Measurements from ENCODE around the gene KIF5A.
A peak's percentile ranks its signal among the peaks of the same experiment; 100 is the strongest.

The KIF5A gene

GRCh38 chr12:57520053-57520818 lies 29.6 kb upstream of the KIF5A start, which contains the start of gene DDIT3:
Gene DDIT3, minus strand, starts transcription at chr12:57520514. Its CDS starts 3,108 bp downstream, at chr12:57517406.
- peak; percentile 98 for DNase-seq (ENCODE audit: low read depth)

DNA sequence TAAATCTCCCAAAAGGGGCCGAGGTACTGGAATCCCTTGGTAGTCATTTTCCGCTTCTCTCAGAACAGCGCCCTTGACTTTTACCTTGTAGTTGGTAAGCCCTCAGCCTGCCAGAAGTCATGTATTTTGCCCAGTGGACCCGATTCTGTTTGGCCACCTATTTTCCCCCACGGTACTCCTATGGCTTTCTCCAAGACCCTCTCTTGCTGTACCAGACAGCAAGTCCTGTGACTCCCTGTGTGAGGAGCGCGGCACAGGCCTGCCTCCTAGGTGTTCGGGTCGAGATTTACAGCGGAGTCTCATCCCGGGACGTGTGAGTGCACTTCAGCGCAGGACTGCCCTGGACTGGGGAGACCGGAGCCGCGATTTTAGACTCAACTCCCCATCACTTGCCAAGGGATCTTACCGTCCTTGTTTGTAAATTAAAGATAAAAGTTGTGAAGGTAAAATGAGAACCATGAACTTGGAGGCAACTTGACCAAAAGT lies 28.3 kb upstream of the KIF5A start:
- peak; percentile 70 for DNase-seq (ENCODE audit: low read depth)

DNA sequence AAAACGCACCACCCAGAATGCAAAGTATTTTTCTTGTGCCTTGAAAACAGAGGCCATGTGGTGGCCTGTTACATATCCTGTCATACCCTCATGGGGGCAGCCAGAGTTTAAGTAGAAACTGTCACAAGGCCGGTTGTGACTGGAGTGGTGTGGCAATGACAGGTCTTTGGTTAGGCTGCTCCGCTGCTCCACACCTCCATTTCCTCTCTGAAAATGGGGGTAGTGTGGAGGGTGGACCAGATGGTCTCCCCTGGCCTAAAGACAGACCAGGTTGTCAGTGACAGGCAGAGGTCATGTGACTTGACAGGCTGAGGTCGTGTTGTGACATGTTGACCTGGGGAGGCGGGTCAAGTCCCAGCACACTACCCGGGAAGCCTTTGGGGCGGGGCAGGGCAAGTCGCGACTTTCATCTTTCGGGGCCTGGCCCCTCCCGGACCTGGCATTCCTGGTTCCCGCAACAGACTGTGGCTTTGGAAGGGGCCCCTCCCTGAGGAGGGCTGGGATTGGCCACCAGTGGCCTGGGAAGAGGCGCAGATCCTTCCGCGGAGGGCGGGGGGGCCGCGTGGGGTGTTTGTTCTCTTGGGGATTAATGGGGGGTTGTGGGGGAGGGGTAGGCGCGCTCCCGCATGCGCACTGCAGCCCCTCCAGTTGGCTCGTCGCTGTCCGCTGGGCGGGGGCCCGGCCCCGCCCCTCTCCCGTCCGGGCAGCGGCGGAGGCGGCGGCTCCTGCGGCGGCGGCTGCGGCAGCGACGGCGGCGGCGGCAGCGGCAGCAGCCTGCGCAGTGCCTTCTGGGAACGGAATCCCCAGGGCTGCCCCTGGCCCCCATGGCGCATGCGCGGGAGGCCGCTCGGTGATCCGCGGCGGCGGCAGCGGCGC lies 27.6 kb upstream of the KIF5A start, which contains the start of gene MBD6:
Gene MBD6, plus strand, starts transcription at position 814 of the 876 bp plus-strand sequence. CDS start 1,480 bp downstream, outside the sequence.
- DNase-seq (ENCODE audit: low read depth), result peak; percentile 92

DNA sequence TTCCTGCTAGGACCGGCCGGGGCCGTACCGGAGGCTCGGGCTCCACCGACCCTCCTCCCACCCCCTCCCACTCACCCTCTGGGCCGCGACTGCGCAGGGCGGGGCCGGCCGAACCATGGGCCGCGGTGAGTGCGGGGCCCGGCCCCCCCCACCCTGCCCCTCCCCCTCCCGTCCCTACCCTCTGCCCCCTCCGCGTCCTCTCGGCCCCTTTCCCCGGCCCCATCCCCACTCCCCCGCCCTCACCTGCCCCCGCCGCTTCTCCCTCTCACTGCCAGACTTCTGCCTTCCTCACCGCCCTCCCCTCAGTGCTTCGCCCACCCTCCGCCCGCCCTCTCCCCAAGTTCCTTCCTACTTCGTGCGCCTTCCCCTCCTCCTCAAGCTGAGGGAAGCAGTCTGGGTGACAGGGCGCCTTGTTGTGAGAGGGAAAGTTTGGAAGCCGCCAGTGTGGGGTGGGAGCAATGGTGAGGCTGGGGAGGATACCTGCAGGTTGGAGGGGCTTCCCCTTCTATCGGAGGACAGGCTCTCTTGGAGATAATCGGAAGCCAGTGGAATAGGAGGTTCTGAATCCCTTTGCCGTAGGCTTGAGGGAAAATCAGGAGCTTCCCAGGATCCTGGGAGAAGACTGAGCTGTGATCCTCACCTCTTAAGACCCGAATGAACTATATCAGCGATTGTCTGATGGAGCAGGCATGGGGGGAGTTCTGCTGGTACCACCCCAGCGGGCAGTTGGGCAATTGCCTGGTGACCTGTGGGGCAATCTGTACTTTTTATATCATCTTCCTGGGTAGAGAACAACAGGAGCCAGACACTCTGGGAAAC lies 26.7 kb upstream of the KIF5A start:
- DNase-seq (ENCODE audit: low read depth), result peak; percentile 52

DNA sequence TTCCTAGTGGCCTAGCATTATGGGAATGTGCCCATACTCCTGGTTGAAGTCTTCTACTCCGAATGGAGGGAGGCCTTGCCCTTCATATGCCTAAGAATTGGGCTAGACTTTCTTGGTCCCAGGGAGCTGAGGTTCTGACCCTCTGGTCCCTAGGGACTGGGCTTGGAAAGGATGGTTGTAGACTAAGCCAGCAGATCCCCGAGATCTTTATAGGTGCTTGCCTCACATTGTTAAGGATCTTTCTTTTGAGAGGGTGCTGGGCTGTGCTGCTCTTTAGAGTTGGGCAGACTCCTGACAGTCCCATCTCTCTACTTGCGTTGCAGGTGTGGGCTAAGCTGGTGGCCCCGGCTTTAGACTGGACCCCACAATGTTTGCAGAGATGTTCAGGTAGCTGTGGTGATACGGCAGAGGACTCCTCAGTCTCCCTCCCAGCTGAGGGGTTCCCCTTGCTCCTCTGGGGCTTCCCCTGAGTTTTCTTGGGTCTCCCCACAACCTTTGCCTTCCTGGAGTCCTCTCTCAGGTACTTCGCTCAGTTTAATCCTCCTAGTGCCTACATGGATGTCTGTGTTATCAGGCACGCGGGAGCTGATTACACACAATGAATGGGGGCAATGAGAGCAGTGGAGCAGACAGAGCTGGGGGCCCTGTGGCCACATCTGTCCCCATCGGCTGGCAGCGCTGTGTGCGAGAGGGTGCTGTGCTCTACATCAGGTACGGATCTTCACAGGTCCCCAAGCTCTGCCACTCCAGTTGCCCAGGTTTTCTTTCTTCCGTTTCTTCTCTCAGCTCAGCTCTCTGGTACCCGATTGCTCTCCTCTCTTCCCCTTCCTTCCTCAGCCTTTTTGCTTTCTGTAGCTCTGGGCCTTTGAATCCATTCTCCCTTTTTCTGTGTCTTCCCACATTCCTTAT lies 25.9 kb upstream of the KIF5A start:
- DNase-seq (ENCODE audit: low read depth), result no peak

GRCh38 chr12:57524814-57525614 lies 24.8 kb upstream of the KIF5A start:
- DNase-seq (ENCODE audit: low read depth), result no peak

DNA sequence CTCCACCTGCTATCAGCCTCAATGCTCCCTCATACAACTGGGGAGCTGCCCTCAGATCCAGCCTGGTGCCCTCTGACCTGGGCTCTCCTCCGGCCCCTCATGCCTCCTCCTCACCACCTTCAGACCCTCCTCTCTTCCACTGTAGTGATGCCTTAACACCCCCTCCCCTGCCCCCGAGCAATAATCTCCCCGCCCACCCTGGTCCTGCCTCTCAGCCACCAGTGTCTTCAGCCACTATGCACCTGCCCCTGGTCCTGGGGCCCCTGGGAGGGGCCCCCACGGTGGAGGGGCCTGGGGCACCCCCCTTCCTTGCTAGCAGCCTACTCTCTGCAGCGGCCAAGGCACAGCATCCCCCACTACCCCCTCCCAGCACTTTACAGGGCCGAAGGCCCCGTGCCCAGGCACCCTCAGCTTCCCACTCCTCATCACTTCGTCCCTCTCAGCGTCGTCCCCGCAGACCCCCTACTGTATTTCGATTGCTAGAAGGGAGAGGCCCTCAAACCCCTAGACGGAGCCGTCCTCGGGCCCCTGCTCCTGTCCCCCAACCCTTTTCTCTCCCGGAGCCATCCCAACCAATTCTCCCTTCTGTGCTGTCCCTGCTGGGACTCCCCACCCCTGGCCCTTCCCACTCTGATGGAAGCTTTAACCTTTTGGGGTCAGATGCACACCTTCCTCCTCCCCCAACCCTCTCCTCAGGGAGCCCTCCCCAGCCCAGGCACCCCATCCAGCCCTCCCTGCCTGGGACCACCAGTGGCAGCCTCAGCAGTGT lies 24.0 kb upstream of the KIF5A start:
- no peak for DNase-seq (ENCODE audit: low read depth)

DNA sequence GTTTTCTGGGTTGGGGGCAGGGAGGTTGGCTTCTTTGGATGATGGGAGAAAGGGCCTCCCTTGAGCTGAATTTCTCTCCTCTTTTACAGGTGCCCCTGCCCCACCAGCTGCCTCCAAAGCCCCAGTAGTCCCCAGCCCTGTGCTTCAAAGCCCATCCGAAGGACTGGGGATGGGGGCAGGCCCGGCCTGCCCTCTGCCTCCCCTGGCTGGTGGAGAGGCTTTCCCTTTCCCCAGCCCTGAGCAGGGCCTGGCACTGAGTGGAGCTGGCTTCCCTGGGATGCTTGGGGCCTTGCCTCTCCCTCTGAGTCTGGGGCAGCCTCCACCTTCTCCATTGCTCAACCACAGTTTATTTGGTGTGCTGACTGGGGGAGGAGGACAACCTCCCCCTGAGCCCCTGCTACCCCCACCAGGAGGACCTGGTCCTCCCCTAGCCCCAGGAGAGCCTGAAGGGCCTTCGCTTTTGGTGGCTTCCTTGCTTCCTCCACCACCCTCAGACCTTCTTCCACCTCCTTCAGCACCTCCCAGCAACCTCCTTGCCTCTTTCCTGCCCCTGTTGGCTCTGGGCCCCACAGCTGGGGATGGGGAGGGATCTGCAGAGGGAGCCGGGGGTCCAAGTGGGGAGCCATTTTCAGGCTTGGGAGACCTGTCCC lies 23.2 kb upstream of the KIF5A start:
- DNase-seq (ENCODE audit: low read depth), result no peak

DNA sequence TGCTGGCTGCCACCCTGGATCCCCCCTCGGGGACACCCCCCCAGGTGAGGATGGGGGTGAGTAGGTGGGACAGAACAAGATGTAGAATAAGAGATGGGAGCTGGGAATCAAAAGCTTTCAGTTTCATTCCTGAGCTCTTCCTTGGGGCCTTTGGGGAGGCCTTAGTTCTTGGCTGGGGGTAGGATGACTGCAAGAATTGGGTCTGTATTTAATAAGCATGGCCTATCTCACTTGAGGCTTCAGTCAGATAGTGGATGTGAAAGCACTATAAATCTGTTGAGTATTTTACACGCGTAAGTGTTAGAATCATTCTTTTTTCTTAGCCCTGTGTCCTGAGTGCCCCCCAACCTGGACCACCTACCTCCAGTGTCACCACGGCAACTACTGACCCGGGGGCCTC lies 22.7 kb upstream of the KIF5A start:
- DNase-seq (ENCODE audit: low read depth), result no peak

- no peak for DNase-seq (ENCODE audit: low read depth)
These were observed 21.7 kb upstream of the KIF5A start for GRCh38 chr12:57528176-57528575.

DNA sequence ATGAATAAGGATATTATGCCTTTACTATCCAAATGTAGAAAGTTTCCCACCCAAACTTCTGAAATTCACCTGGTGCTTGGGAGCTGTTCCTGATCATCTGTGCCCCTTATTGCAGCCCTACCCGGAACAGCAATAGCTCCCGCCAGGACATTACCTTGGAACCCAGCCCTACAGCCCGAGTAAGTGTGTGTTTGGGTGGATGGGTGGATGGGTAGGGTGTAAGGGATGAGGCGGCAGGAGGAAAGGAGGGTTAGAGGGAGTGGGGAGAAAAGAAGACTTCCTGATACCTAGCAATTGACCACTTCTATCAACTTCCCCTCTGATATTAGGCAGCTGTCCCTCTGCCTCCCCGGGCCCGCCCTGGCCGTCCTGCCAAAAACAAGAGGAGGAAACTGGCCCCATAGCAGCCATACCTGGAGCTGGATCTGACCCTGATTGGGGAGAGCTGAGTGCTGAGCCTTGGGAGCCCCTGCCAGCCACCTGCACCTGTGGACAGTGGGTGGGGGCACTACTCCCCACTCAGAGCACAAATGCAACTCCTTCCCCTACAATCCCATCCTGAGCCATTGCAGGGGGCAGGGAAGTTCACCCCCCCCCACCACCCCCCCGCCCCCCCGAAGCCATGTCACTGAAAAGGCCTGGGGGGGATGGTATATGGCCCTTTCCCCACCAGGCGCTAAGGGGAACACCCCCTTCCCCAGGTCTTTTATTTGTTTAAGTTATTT lies 20.9 kb upstream of the KIF5A start:
- no peak for DNase-seq (ENCODE audit: low read depth)

DNA sequence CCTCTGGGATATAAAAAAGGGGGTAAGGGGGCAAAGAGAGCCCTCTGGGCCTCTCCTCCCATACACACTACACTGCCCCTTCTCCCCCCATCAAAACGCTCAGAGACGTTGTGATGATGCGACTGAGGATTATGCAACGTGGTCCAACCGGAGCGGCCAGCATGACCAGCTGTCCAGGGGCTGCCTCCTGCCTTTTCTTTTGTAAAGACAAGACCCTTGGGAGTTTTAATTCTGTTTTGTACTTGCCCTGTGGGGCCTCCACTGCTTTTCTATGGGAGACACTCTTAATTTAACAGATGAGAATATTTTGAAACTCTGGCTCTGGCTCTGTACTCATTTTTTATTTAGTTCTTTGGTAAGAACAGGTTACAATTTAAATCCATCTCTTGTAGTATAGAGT lies 20.0 kb upstream of the KIF5A start:
- DNase-seq (ENCODE audit: low read depth), result no peak

GRCh38 chr12:57530396-57531142 lies 19.3 kb upstream of the KIF5A start:
- no peak for DNase-seq (ENCODE audit: low read depth)

DNA sequence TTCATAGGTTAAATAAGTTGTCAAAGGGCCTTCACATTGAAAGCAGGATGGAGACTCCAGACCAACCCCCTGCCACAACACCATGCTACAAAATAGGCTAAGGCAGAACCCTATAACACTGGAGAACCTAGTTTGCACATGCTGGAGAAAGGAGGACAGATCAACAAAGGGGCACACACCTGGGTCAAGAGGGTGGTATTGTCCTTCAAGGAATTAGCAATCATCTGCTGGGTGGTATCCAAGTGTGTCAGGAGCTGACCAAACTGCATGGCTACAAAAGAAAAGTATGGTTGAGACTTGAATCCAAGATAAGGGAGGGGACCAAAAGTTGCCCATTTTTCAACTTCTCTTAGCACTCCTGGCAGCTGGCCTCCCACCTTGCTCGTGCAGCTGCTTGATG lies 18.0 kb upstream of the KIF5A start:
- DNase-seq (ENCODE audit: low read depth), result no peak

GRCh38 chr12:57533108-57533507 lies 16.7 kb upstream of the KIF5A start:
- no peak for DNase-seq (ENCODE audit: low read depth)

GRCh38 chr12:57534250-57534649 lies 15.6 kb upstream of the KIF5A start:
- DNase-seq (ENCODE audit: low read depth), result no peak

DNA sequence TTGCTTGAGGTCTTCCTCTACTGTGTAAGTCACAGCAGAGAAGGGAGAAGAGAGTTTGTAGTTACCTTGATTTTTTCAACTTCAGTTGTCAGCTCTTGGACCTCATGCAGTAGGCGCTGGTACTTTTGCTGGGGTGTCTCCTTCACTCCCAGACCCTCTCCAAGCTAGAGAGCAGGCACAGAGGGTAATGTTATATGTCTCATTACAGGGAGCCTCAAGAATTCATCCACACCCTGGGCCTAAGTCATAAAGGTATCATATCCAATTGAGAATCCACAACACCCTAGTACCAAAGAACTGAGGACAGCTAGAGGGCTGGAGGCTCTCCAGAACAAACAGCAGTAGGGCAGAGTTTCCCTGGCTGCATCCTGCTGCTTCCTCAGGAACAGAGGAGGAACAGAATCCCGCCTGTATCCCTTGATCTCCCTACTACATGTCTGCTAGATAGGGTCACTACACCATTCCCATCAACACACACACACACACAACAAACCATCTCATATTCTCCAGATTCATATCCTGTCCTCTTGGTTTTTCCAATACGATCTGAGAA lies 14.8 kb upstream of the KIF5A start:
- no peak for DNase-seq (ENCODE audit: low read depth)

All from iris pigment epithelial cell (primary cell).